Measurements from ENCODE around the gene MAL. TPM values are rescaled to one million over a fixed set of nuclear protein-coding genes. Genes with fewer than 3 reads are reported as not detected.
A peak's percentile ranks its signal among the peaks of the same experiment; 100 is the strongest.

The MAL gene
- total and polyA plus RNA-seq, 2 experiments from 2014 or later: not detected

DNA sequence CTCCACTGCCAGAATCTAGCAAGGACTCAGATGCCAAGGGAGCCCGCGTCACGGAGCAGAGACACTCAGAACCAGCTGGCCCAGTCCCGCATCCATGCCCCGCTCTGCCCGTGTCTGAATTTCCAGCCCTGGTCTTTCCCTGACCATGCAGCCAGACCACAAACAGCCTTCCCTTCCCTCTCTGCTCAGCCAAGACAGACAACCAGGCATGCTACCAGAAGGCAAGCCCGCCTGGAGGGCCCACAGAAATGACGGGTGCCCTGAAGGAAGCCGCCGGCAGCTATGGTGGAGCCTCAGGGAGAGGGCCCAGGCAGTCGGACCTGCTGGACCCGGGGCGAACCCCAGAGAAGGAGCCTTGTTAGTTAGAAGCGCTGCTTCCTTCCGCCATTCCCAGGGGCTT, 45.1 kb upstream of the MAL start:
- Histone ChIP-seq H3K9me2 (ENCODE audit: insufficient read depth) (no peaks in the 10 kb centered on the region), H2AFZ (no peak overlapping the region), H4K20me1 (ENCODE audit: insufficient read depth) (no peaks in the 10 kb centered on the region), H3K4me3 (no peak overlapping the region), H3K79me2 (ENCODE audit: insufficient read depth) (no peaks in the 10 kb centered on the region), H3F3A (ENCODE audit: insufficient read depth) (no peaks in the 10 kb centered on the region), H3K36me3 (ENCODE audit: low read depth) (no peaks in the 10 kb centered on the region), H3K9ac (no peak overlapping the region), H3K4me1 (ENCODE audit: insufficient read depth) (no peaks in the 10 kb centered on the region), H3K4me2 (ENCODE audit: unreplicated experiment) (no peak overlapping the region), H3K9me3 (ENCODE audit: low read depth) (no peaks in the 10 kb centered on the region), H3K27me3 (replicated peaks; ENCODE audit: insufficient read depth) (peaks cover 31% of the 10 kb centered on the region), H3K27ac (no peak overlapping the region)
- DNase-seq: no peak
- in situ Hi-C loops (cut with MboI): no loop called here
- no peak for TF ChIP-seq EZH2phosphoT487 (IDR thresholded peaks at IDR 0.05; ENCODE audit: insufficient read depth, low read depth)
- TF ChIP-seq EZH2 (IDR thresholded peaks at IDR 0.05; ENCODE audit: insufficient read depth, poor library complexity, severe bottlenecking): no peak
- 61 to 67% methylated on average over 15 of the region's 15 CpGs for WGBS, 2 experiments (ENCODE audit: low coverage in 1 of 2, low lambda C conversion rate in 2 of 2, missing lambda C conversion rate in 2 of 2)

DNA sequence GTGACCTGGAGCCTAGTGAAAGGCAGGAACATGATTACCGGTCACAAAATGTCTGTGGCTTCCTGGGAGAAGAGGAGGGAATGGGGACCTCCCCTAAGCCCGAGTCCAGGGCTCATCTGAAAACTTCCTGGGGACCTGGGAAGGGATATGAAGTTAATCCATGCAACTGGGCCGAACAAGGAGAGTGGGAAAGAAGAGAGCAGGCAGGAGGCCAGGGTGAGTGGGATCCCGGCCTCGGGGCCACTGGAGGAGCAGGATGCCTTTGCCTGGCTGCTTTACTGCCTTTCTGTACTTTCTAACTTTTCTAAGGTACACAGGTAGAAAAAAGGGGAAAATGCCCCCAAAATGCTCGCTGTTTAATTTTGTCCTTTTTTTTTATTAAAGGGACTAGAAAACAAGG, 43.4 kb upstream of the MAL start:
- TF ChIP-seq EZH2 (IDR thresholded peaks at IDR 0.05; ENCODE audit: insufficient read depth, poor library complexity, severe bottlenecking) (no peak), EZH2phosphoT487 (IDR thresholded peaks at IDR 0.05; ENCODE audit: insufficient read depth, low read depth) (no peak)
- no peak overlapping the region for H3K4me3 ChIP-seq
- 21 to 29% methylated on average over 6 of the region's 6 CpGs for WGBS, 2 experiments (ENCODE audit: low coverage in 1 of 2, low lambda C conversion rate in 2 of 2, missing lambda C conversion rate in 2 of 2)
- H3K27me3 ChIP-seq (replicated peaks; ENCODE audit: insufficient read depth): peaks cover 15% of the 10 kb centered on the region; the same call in 1 of the 2 replicates
- H3F3A ChIP-seq (ENCODE audit: insufficient read depth): no peaks in the 10 kb centered on the region
- no peak overlapping the region for H3K9ac ChIP-seq
- no peaks in the 10 kb centered on the region for H3K9me3 ChIP-seq (ENCODE audit: low read depth)
- H3K27ac ChIP-seq: no peak overlapping the region
- H4K20me1 ChIP-seq (ENCODE audit: insufficient read depth): no peaks in the 10 kb centered on the region
- H3K9me2 ChIP-seq (ENCODE audit: insufficient read depth): no peaks in the 10 kb centered on the region
- no peaks in the 10 kb centered on the region for H3K79me2 ChIP-seq (ENCODE audit: insufficient read depth)
- no peak overlapping the region for H2AFZ ChIP-seq
- in situ Hi-C loops (cut with MboI): no loop called here
- H3K36me3 ChIP-seq (ENCODE audit: low read depth): no peaks in the 10 kb centered on the region
- DNase-seq: no peak
- no peak overlapping the region for H3K4me2 ChIP-seq (ENCODE audit: unreplicated experiment)
- no peaks in the 10 kb centered on the region for H3K4me1 ChIP-seq (ENCODE audit: insufficient read depth)

DNA sequence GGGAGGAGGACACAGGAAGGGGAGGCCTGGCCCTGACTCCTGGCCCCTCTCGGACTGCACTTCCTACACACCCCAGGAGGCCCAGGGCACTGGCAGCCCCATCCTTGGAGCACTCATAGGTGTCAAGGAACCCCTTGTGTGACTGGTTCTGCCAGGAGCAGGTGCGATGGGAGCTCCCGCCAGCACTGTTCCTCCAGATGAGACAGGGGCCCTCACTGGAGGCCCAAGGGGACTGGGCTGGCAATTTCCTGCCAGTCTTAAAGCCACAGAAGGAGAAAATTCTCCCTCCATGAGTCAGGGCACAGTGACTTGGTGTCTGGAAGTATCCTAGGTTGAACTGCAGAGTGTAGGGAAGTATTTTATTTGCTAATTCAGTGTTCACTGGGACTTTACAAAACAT, 42.8 kb upstream of the MAL start:
- Histone ChIP-seq H3K4me2 (ENCODE audit: unreplicated experiment) (no peak overlapping the region), H3K36me3 (ENCODE audit: low read depth) (no peaks in the 10 kb centered on the region), H3K9me2 (ENCODE audit: insufficient read depth) (no peaks in the 10 kb centered on the region), H2AFZ (no peak overlapping the region), H3K4me1 (ENCODE audit: insufficient read depth) (no peaks in the 10 kb centered on the region), H4K20me1 (ENCODE audit: insufficient read depth) (no peaks in the 10 kb centered on the region), H3K79me2 (ENCODE audit: insufficient read depth) (no peaks in the 10 kb centered on the region), H3K27me3 (replicated peaks; ENCODE audit: insufficient read depth) (peaks cover 10% of the 10 kb centered on the region; the same call in 1 of the 2 replicates), H3K27ac (no peak overlapping the region), H3K4me3 (no peak overlapping the region), H3K9me3 (ENCODE audit: low read depth) (no peaks in the 10 kb centered on the region), H3F3A (ENCODE audit: insufficient read depth) (no peaks in the 10 kb centered on the region), H3K9ac (no peak overlapping the region)
- TF ChIP-seq EZH2 (IDR thresholded peaks at IDR 0.05; ENCODE audit: insufficient read depth, poor library complexity, severe bottlenecking) (no peak), EZH2phosphoT487 (IDR thresholded peaks at IDR 0.05; ENCODE audit: insufficient read depth, low read depth) (no peak)
- peak; percentile 46 for DNase-seq
- in situ Hi-C loops (cut with MboI): no loop called here
- WGBS, 2 experiments (ENCODE audit: low coverage in 1 of 2, low lambda C conversion rate in 2 of 2, missing lambda C conversion rate in 2 of 2): 43 to 50% methylated on average over 3 of the region's 3 CpGs

DNA sequence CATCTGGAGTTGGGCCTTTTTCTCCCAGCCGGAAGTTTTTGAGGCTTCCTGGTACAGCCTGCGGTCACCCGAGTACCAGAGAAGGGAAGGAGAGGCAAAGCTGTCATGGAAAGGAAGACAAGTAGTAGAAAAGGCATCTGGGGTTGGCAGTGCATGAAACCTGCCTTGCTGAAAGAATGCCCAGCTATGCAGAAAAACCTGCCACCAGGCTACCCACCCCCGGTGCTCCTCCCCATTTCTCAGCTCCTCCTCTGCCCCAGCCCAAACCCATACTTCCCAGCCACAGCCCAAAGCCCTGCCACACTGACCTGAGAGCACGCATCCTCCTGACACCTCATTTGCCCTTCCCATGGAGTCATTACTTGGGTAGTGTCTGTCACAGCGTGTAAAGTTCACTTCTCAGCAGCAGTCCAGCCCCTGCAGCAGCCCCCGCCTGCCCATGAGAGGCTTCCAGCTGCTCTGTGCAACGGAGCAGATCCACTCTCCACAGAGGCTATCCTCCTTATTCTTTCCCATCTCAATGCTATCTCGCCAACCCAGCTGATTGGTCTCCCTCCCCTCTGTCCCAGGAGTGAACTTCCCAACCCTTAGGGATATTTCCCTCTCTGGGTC, 40.4 kb upstream of the MAL start:
- Histone ChIP-seq H3K4me1 (ENCODE audit: insufficient read depth) (no peaks in the 10 kb centered on the region), H4K20me1 (ENCODE audit: insufficient read depth) (no peaks in the 10 kb centered on the region), H3K9ac (no peak overlapping the region), H3K79me2 (ENCODE audit: insufficient read depth) (no peaks in the 10 kb centered on the region), H3F3A (ENCODE audit: insufficient read depth) (no peaks in the 10 kb centered on the region), H3K36me3 (ENCODE audit: low read depth) (no peaks in the 10 kb centered on the region), H3K27me3 (replicated peaks; ENCODE audit: insufficient read depth) (peaks cover 16% of the 10 kb centered on the region), H2AFZ (no peak overlapping the region), H3K27ac (no peak overlapping the region), H3K4me2 (ENCODE audit: unreplicated experiment) (no peak overlapping the region), H3K9me3 (ENCODE audit: low read depth) (no peaks in the 10 kb centered on the region), H3K9me2 (ENCODE audit: insufficient read depth) (no peaks in the 10 kb centered on the region), H3K4me3 (no peak overlapping the region)
- 24 to 33% methylated on average over 9 of the region's 9 CpGs for WGBS, 2 experiments (ENCODE audit: low coverage in 1 of 2, low lambda C conversion rate in 2 of 2, missing lambda C conversion rate in 2 of 2)
- no peak for DNase-seq
- in situ Hi-C loops (cut with MboI): no loop called here
- TF ChIP-seq EZH2phosphoT487 (IDR thresholded peaks at IDR 0.05; ENCODE audit: insufficient read depth, low read depth) (no peak), EZH2 (IDR thresholded peaks at IDR 0.05; ENCODE audit: insufficient read depth, poor library complexity, severe bottlenecking) (no peak)
